GM12865 (cell line): ENCODE measurements around the gene AHDC1.
A peak's percentile ranks its signal among the peaks of the same experiment; 100 is the strongest.
"Not testable (repeated sequence)": the region's sequence is repeated elsewhere in the genome, so short reads cannot be mapped to it uniquely, and the experiment has no call there.

Experiments used
- DNase-seq: peaks from one replicate; pipeline ENCODE4 v3.0.0; 2010; ENCODE audit warnings: low read depth
- H3K4me3 ChIP-seq: 2 replicates; pipeline ENCODE4 v1.5.1; 2011; ENCODE audit warnings: mild to moderate bottlenecking, low read depth, low read length, control low read depth
- CTCF ChIP-seq: IDR thresholded peaks from 2 replicates; pipeline ENCODE4 v1.5.1; 2011; ENCODE audit warnings: low read length, control low read depth, low read depth, inconsistent platforms; ENCODE audit not compliant: insufficient read depth; ENCODE audit errors: missing control alignments

Gene AHDC1

DNA sequence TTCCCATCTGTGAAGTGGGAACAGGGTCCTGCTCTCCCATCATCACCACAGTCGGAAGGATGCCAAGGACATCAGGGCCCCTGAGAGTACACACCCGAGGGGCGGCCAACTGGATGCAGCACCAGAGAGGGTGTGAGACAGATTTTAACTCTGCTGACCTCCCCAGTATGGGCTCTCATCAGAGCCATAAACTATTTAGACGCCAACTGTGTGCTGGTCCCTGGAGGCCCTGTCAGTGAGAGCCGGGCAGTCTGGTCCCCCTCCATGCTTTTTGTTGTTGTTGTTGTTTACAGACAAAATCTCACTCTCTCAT lies 29.3 kb upstream of the AHDC1 start:
- TF ChIP-seq CTCF, result no peak
- H3K4me3 ChIP-seq, result peak overlapping the region; percentile 49
- no peak for DNase-seq

GRCh38 chr1:27632387-27633297 lies 28.7 kb upstream of the AHDC1 start:
- peak; percentile 90 for DNase-seq
- no peak for TF ChIP-seq CTCF
- H3K4me3 ChIP-seq, result peak overlapping the region; percentile 49

DNA sequence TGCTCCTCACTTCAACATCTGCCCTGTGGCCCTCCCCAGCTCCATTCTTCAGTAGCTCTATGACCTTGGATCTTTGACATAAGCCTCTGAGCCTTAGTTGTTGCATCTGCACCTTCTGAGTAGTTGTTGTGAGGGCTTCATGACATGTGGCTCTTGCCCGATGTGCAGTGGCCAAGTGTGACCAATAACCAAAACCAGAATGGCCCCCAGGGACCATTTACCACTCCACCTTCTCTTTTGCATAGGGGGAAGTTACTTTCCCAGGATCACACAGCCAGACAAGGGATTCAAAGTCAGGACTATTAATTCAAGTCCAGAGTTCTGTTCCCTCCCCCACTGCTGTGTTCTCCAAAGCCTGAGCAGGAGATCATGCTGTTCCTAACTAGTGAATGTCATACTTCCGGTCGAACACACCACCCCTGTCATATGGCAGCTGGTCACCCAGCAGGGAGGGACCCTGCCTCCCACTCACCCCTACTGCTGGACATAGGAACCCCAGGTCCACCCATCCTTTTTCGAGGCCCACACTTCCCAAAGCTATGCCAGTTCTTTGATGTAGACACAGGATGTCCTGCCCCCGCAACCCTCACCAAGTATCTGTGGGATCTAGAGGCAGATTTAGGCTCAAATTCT lies 27.0 kb upstream of the AHDC1 start:
- H3K4me3 ChIP-seq, result peak overlapping the region; percentile 26
- no peak for TF ChIP-seq CTCF
- DNase-seq, result peak; percentile 90

DNA sequence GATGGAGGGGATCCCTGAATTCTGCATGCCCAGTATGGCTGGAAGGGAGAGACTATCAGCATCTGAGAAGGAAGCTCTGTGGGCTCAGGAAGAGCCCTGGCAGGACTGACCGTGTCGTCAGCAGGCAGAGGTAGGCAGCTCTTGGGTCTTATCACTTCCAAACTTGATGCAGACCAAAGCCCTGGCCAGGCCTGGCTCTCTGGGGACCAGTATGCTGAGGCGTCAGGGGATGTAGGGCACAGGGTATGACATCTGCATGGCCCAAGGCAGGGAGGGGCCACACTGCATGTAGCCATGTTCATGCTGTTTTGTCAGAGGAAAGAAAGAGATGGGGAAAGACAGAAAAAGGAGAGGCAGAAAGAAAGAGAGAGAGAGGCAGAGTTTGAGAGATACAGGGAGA lies 24.8 kb upstream of the AHDC1 start:
- no peak for DNase-seq
- TF ChIP-seq CTCF, result no peak
- H3K4me3 ChIP-seq, result no peak overlapping the region

GRCh38 chr1:27627733-27628132 lies 23.8 kb upstream of the AHDC1 start:
- DNase-seq, result not testable (repeated sequence)

GRCh38 chr1:27627061-27627460 lies 23.1 kb upstream of the AHDC1 start:
- TF ChIP-seq CTCF, result no peak
- H3K4me3 ChIP-seq, result peak overlapping the region; percentile 57
- DNase-seq, result no peak

More at GRCh38 chr1:27627733-27628132, 23.8 kb upstream of the AHDC1 start:
- not testable (repeated sequence) for H3K4me3 ChIP-seq

- TF ChIP-seq CTCF, result no peak
- peak; percentile 83 for DNase-seq
- H3K4me3 ChIP-seq, result peak overlapping the region; percentile 57
These were observed 22.3 kb upstream of the AHDC1 start for GRCh38 chr1:27626031-27626935.
